Hair follicular keratinocyte (primary cell): Measurements from ENCODE around the gene ARHGEF9. TPM values are rescaled to one million over a fixed set of nuclear protein-coding genes. Genes with fewer than 3 reads are reported as not detected.

Experiments
- total RNA-seq: library from RNA; depleted of rRNA; stranded (reverse); fragments of >200 nt; gene quantifications from 2 replicates; pipeline ENCODE4 v1.2.3, GENCODE V29; 2015

ARHGEF9 gene
- total RNA-seq = 7.0 and 14.4 TPM in 2 replicates

GRCh38 chrX:63784902-63785707, at the start of gene ARHGEF9:
ARHGEF9 (minus strand) TSS chrX:63785214; CDS start chrX:63785145, 69 bp downstream.

